ENCODE results near the gene VPS18.

Gene VPS18

GRCh38 chr15:40918146-40918798 lies 24.0 kb downstream of the VPS18 start:
- no peak for TF ChIP-seq CTCF (IDR thresholded peaks at IDR 0.05; ENCODE audit: extremely low read depth, missing control alignments)
- DNase-seq (ENCODE audit: low spot score) = no peak

DNA sequence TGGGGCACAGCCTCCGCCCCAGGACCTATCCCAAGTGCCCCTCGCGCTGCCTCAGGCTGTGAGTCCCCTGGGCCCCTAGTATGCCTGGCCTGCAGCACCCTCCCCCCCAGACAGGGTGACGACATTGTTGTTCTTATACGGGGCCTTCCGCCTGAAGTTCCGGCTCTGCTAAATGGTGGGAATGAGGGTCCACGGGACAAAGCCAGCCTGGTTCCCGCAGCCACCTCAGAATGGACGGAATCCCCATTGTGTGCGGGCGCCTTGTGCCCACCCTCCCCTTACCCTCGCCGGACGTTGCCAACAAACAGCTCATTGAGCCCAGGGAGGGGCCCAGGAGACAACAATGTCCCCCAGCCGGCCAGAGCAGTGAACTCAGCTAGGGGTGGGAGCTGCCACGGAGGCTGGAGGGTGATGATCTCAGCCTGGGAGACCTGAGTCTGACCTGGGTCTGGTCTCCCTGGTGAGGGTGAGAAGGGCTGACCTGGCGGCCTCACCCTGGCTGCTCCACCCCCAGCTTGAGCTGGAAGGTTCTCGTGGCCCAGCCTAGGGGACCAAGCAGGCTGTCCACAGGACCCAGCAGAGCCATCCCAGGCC lies 24.6 kb downstream of the VPS18 start:
- TF ChIP-seq CTCF (IDR thresholded peaks at IDR 0.05; ENCODE audit: extremely low read depth, missing control alignments) = no peak
- DNase-seq (ENCODE audit: low spot score) = no peak

DNA sequence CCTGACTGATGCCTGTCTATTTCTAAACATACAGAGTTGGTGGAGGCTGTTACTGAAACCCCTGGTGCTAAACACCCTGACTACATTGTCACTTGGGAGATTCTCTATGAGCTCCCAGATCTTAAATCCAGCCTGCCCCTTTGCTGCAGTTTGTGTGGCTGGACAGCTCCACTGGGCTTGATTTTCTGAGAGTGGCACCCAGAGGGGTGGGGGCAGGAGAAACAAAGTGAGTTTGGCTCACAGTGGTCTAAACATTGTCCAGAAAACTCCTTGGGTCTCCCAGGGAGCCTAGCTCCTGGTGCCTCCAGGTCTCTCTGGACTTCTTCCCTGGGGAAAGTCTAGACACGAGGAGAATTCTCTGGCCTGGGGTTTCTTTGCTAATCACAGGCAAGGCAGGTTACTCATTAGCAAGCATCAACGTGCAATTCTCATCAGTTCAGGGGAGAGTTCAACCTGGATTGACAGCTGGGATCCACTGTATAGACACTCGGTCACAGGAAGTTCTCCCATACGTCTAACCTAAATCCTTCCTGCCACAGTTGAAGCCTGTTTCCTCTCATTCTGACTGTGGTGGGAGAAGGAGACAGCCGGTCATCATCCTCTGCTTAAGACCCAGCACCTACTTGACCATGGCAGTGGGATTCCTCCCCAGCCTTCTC lies 27.8 kb downstream of the VPS18 start:
- no peak for DNase-seq (ENCODE audit: low spot score)
- no peak for TF ChIP-seq CTCF (IDR thresholded peaks at IDR 0.05; ENCODE audit: extremely low read depth, missing control alignments)

GRCh38 chr15:40922608-40923005 lies 28.4 kb downstream of the VPS18 start:
- DNase-seq (ENCODE audit: low spot score) = no peak
- no peak for TF ChIP-seq CTCF (IDR thresholded peaks at IDR 0.05; ENCODE audit: extremely low read depth, missing control alignments)

DNA sequence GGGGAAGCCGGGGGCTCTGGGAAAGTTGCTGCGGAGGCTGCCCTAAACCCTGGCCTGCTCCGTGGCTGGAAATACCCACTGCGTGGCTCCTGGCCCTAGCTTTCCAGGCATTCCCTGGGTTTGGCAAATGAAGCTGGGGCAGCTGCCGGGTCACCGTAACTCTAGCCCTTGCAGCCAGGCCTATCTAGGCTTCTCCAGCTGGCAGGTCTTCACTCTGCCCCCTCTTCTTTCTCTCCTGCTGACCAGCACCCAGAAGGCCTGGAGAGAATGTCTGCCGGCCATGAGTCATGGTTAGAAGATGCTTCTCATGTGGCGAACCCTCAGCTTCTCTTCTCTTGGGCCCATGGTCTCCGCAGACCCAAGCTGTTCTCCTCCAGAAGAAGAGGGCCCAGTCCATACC lies 29.3 kb downstream of the VPS18 start:
- TF ChIP-seq CTCF (IDR thresholded peaks at IDR 0.05; ENCODE audit: extremely low read depth, missing control alignments) = no peak
- DNase-seq (ENCODE audit: low spot score) = no peak

DNA sequence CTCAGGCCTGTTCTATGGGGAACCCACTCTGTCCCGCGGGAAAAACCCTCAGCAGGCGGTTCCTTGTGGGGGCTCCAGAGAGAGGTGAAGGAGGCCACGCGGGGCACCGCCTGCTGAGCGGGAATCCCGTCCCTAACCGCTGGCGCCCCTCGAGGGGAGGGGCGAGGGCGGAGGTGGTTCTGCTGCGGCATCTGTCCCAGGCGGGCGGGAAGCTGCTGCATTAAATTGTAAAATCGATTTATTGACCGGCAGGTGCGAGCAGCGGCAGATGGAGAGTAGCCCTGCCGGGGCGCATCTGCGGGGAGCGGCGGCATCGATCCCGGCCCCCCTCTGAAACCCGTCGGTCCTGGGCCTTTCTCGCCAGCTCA lies 31.2 kb downstream of the VPS18 start:
- no peak for DNase-seq (ENCODE audit: low spot score)
- TF ChIP-seq CTCF (IDR thresholded peaks at IDR 0.05; ENCODE audit: extremely low read depth, missing control alignments) = no peak

DNA sequence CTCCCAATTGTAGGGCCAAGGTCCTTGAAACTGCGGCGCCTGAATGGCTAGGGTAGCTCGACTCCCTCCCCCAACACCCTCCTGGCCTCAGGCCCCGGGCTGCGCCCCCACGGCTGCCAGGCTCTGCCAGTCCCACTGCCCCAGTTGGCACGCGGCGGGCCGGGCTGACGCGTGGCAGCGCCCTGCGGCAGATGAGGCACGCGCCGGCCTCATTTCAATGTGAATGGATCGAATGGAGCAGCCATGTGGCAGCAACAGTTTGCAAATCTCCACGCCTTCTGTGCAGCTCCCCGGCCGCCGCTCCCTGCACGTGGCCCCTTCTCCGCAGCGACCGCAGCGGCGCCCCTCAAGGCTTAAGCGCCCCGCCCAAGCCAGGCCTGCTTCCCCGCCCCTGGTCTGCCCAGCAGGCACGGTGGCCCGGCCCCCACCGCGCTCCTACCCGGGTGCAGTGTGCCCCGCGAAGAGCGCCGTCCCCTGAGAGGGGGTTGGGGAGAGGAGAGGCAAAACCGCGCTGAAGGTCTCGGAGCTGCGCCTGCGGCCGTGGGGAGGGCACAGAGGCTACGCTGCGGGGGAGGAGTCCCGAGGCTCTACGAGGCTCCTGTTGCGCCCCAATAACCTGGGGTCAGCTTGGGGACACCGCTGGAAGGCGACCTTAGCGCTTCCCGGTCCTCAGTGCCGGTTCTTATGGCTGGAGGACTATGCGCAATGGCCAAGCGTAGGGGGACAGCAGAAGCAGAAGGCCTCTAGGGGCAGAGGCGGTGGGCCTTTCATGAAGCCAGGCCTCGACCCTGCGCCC lies 31.8 kb downstream of the VPS18 start:
- TF ChIP-seq CTCF (IDR thresholded peaks at IDR 0.05; ENCODE audit: extremely low read depth, missing control alignments) = no peak
- no peak for DNase-seq (ENCODE audit: low spot score)

Data from GM20000 (cell line).